G401.6 (cell line): Measurements from ENCODE around the gene KCNS3.

Source experiments
- FAIRE-seq: peaks from 2 replicates; lab custom pipeline; 2012; peaks lifted over from hg19 to GRCh38; lab: Jason Lieb, UNC

KCNS3 gene

DNA sequence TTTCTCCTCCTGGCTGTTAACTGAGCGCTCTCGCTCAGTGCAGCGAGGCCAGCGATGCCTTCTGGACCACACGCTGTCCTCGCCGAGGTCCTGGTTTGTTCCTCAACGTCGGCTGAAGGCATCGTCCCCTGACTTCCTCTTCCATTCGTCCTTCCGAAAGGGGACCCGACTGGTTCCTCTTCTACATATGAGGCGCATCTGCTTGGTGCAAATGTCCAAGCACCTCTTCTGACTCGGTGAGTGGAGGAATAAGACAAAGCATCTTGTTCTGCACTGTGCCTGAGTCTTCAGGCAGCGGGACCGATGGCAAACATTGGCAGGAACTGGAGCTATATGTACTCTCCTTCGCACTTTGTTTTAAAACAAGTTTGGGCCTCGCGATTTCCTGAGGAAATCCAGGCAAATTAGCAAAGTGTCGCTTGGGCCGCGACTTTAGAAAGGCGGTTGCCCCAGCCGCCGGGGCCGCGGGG is 621 bp upstream of the KCNS3 start:
- FAIRE-seq = no peak

DNA sequence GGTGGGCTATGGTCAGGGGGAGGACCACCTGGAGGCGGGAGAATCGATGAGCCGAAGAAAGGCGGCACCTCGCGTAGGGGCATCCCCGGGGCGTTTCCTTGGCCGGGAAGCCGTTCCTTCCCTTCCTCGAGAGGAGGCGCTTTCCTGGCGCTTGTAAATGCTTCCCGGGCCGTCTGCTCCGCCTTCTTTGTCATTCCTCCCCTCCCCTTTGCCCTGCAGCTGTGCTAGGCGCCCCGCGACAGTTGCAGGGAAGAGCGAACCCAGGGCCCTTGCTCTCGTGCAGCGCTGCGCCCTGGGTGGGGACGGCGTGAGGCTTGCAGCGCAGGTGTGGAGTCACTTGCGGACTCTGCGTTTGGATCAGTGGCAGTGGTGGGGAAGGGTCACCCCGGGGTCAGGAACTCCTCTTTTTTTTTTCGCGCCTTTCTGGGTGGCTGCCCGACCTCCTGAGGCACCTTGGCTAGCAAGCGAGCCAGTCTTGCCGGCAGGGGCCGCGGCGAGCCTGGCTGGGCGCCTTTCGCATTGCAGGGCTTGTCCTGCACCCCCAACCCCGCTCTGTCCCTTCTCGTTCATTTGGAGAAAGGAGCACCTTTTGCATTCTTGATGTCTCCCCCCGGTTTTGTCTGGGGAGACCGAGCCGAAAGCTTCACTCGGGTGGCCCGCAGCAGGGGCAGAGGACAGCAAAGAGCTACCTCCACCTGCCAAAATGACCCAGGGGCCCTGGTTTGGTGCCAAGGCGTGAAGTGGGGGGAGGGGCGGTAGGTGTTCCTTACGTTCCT is 858 bp downstream of the KCNS3 start:
- FAIRE-seq = no peak

DNA sequence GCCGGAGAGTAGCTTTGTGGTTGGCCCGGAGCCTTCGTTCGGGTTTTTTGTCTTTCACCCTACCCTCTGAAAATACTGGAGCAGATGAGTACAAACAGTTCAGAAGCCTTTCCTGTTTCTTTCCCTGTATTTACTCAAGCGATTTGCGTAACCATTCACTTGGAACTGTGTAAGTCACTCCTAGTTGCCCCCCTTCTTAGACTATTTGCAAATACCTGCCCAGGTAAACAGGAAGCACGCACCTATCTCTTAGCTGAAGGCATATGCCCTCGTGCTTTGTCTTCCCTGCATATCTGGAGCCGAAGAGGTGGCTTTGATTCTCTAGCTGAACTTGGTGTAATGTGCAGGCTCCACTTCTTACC is 1.4 kb downstream of the KCNS3 start:
- FAIRE-seq = no peak

DNA sequence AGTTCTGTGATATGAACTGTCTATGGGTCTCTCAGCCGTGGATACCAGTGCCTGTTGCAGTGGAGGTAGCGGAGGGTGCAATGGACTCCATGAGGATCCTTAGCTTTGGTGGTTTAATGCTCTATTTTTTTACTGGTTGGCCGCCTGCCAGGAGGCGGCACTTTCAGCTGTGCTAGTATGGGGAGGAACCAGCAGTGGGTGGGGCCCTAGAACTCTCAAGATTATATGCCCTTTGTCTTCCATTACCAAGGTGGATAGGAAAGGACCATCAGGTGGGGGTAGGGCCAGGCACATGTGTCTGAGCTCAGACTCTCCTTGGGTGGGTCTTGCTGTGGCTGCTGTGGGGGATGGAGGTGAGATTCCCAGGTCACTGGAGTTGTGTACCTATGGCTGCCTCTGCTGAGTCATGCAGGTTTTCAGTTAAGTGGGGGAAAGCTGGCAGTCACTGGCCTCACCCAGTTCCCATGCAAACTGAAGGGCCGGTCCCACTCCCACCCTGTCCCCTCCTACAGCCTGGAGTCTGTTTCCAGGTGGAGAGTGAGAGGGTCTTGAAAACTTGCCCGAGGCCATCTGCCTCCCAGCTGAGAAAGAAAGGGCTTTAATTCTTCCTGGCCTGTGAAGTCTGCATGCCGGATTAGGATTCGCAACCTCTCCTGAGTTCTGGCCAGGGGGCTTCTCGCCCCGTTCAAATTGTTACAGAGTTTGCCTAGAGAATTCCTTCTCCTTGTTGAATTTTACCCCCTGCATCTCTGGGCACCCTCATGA is 14.5 kb downstream of the KCNS3 start:
- no peak for FAIRE-seq

DNA sequence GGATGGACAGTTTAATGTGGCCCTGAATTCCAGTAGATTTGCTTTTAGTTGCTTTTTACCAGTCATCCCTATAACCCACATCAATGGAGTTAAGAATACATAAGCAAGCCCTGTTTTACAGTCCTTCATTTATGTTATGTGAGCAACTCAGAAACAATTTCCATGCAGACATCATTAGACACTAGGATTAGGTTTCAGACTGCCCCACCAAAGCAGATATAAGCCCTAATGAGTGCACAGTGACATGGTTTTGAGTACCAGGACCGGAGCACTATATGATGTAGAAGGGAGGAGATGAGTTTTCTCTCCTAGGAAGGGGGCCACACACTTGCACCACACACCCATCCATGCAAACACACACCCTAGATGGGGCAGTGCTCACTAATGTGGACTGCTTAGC is 15.5 kb downstream of the KCNS3 start:
- FAIRE-seq = no peak

DNA sequence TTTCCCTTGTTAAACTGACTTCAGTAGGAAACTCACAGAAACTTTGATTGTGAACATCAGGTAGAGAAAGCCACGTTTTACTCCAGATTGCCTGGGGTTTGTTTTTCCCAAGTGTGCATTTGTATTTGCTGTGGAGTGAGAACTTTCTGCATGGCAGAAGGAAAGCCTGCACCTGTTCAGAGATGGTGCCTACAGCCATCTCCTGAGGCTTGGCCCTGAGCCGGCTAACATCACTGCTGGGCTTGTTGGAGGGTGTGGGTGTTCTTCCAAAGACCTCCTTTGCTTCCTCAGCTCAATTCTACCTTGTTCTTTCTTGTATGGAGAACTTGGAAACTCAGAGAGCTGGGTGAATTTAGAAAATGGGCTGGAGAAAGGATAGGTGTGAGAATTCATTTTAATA is 16.1 kb downstream of the KCNS3 start:
- FAIRE-seq = no peak

DNA sequence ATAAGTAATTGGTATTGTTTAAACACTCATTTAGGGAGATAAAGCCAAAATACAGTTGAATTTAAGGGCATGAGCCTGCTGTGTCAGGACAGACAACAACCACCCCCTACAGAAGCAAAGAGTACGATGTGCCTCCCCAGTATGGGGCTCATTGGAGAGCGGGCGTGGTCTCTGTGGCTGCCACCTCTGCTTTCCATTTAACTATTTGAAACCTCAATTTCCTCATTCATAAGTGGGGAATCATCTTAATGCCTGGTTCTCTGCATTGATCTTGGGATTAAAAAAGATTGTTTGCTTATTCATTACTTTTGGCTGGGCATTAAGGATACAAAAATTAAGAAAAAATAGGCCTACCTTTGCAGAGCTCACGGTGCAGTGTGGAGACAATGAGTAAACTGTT is 21.4 kb downstream of the KCNS3 start:
- no peak for FAIRE-seq

DNA sequence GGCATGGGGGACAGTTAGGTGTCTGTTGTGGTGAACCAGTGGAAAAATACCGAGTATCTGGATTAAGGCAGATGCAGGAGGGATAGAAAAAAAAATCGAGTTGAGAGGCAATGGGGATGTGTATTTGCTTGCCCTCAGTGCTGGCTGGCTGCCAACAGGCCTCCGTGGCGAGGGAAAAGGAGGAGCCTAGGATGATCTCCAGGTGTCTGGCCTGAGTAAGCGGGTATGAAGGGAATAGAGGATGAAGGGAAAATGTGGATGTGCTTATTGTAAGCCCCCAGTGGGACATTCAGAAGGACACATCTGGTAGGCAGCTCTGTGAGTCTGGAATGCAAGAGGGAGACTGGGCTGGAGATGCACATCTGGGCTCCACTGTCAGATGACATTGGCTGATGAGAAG is 22.8 kb downstream of the KCNS3 start:
- FAIRE-seq = no peak

DNA sequence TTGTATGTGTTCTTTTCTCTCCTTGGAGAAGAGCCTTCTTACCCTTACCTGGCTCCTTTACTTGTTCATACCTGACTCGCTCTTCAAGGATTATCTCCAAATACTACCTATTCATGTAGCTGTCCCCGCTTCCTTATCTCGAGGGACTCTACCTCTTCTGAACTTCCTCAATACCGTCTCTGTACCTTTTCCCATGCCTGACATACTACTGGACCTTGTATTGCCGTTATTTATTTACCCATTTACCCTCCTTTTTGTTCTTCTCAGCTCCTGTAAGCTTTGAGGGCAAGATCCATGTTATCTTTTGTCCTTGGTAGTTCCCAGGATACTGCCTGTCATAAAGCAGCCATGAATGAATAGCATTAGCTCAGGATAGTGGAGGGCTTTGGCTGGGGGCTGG is 32.5 kb downstream of the KCNS3 start:
- no peak for FAIRE-seq

DNA sequence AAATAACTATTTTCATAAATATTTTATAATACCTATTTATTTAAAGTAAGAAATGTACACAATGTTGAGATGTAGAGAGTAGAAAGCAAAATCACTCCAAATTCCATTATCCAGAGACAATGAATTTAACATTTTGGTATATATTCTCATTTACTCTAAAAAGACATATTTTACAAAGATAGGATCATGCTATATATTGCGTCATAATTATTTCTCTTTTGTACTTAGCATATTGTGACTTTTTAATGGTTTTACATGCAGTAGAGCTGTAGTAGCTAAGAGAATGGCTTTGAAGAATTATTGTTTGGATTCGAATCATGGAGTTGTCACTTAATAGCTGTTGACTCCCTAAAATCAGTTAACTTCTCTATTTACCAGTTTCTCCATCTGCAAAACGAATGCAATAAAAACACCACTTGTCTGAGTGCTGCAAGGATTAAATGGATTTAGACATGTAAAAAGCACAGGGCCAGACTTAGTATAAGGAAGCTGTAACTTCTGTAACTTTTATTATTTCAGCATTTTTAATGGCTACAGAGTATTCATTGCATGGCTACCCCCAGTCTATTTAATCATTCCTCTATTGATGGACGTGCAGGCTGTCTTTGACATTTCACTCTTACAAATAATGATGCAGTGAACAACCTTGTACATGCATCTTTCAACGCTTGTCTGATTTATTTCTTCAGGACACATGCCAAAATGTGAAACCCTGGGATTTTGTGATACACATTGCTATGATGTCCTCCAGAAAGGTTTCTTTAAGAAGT is 33.2 kb downstream of the KCNS3 start:
- no peak for FAIRE-seq

DNA sequence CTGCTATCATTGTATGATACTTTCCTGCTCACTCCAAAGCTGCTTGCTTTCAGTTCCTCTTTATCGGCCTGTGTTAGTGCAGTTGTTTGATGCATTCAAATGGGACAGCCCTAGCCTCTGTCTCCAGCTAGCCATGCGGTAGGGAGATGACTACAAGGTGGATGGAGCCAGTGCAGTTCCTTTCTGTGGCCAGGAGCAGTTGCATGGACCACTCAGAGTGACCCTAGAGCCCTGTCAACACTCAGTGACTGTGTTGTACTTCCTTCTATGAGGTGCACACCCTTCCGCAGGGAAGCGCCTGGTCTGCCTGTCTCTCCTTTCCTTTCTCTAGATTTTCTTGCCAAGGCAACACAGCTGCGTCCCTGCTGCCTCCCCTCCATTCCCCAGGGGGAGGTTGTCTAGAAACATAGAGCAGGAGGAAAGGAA is 33.8 kb downstream of the KCNS3 start:
- no peak for FAIRE-seq

DNA sequence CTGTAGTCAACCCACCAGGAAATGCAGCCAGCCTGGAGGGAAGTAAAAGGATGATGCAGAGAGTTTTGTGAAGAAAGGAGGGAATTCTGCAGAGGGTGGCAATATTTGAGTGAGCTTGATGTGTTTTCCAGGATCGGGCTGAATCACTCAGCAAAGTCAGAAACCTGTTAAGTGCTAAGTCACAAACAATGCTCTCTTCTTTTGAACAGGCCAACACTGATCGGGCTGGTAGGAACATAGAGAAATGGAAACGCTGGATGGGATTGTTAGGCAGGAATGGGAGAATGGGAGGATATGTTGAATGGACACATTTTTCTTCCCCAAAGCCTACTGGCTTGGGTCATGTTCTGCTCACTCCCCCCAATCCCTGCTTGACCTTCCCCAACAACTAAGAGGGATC is 36.6 kb downstream of the KCNS3 start:
- FAIRE-seq = no peak

DNA sequence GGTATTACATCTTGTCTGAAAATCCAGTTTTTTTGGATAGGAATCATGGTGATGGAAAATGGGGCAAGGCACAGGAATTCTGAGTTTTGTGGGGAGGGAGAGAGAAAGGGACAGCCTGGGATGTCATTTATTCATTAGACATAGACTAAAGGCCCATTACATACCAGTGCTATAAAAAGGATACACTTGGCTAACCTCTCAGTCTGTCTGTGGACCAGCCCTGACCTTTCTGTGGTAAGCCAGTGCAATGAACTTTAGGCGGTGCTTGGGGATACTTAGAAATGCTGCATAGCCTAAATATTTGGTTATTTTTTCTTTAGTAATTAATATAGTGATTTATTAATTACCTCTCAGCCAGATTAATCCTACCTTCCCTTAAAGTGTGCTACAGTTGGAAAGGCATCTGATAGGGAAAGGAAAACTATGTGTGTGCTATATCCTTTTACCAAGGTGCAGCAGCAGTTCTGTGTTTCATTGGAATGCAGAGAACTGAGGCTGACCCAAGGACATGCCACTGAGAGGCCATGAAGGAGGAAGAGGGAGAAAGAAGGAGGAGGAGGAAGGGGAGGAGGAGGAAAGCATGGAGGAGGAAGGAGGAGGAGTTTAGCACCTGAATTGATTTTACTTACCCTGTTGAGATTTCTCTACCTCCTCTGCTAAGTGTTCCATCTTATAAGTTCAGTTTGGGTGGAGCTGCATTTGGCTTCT is 37.5 kb downstream of the KCNS3 start:
- FAIRE-seq = no peak

DNA sequence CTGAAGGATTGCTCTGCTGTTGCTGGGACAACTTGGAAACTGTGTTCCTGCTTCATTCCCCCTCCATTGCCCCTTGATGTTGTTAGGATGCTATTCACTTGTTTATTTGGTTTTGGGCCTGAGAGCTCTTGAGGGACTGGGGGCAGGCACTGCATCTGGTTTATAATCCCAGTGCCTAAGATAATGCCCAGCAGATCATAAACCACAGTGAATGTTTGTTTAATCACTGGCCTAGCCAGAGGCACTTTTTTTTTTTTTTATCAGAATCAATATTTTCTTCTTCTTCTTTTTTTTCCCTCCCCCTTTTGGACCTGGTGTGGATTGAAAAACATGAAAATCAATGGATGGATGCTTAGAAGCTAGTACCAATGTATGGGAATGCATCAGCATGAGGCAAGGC is 38.1 kb downstream of the KCNS3 start:
- no peak for FAIRE-seq

DNA sequence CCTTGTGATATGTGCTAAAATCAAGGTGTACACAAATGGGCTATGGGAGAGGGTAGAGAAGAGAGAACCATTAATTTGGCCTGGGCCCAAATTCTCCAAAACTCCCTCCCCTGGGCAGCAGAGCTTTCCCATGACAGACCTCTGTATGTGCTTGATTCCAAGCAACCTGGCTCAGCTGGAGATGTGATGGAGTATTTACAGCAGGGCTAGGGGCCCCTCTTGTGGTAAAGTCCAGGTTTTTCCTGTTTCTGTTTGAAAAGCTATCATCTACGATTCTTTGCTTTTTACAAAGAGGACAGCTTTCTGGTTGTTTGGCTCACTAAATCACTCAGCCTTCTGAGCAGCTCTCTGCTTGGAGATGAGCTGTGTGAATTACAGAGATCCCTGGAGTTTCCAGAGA is 40.3 kb downstream of the KCNS3 start:
- FAIRE-seq = no peak

DNA sequence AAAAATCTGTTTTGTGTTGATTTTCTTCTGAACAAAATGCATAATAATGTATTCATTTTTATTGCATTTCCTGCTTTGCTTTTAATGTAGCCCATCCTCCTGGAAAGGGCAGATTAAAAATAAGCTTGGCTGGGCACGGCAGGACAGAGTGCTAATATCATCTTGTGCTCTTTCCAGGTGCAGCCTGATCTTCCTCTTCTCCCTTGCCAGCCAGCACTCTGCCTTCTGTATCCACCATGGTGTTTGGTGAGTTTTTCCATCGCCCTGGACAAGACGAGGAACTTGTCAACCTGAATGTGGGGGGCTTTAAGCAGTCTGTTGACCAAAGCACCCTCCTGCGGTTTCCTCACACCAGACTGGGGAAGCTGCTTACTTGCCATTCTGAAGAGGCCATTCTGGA is 52.3 kb downstream of the KCNS3 start:
- no peak for FAIRE-seq

DNA sequence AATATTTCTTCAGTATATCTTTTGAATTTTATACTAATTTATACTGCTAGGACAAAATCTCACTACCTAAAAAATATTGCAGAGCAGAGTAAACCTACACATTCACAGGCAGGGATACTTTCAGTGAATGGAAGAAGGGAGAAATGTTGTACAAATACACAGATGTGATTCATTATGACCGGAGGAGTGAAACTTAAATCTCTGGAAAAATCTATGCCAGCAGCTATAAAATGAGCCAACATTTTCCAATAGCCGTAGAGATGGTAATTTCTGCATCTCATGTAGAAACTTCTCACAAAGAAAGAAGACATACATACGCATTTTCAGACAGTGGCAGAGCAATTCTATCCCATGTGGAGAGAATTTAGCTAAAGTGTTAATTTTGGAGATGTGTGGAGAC is 54.8 kb downstream of the KCNS3 start:
- no peak for FAIRE-seq

DNA sequence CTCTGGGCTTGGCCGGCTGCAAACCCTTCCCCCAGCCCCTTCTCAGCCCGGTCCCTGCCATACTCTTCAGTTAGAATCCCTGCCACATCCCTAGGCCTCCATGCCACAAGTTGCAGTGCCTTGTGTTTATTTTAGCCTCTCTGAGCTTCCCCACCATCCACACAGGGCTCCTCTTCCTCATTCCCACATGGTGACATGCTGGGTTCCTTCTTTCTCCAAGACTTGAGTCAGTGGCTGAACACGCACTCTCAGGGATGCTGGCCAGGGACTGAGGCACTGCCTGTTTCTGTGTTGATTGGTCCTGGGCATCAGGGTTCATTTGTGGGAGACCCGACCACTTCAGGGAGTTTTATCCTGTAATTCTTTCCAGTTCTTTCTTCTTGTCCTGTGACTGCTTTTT is 56.3 kb downstream of the KCNS3 start:
- FAIRE-seq = no peak

DNA sequence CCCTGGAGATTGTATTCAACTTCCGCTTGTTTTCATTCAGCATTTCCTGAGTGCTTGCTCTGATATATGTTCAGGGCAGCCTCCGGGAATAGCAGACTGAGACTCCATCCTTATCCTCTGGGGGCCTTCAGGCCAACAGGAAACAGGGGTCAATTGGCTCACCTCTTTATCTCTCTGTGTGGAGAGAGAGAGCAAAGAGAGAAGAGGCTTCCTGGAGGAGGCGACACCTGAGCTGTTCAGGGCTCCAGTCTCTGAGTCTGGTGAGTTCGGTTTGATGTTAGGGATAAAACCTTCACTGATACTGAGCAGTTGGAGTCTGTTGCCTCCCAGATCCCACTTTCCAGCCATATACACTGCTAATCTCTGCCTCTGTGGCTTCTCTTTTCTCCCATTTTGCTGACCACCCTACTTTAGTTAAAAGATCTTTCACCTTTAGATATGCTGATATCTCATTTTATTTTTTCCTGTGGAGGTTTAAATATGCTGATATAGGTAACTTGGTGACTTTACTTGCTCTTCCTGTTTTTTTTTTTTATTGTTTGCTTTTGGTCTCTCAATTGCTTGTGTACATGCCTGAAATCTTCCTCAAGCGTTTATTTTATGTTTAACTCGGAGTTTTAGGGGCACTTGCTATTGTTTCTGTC is 56.9 kb downstream of the KCNS3 start:
- no peak for FAIRE-seq

DNA sequence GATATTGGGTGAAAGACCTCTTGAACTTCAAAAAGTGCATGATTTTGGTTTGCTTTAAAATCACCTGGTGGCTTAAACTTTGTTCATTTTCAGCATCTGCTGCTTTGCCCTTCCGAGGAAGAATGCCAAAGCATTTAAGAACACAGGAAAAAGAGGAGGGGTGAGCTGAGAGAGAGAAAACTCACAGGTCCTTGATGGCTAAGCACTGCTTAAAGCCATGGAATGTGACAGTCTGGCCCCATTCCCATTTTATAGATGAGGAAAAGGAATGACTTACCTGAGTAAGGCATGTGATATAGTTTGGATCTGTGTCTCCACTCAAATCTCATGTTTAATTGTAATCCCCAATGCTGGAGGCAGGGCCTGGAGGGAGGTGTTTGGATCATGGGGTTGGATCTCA is 58.1 kb downstream of the KCNS3 start:
- no peak for FAIRE-seq

DNA sequence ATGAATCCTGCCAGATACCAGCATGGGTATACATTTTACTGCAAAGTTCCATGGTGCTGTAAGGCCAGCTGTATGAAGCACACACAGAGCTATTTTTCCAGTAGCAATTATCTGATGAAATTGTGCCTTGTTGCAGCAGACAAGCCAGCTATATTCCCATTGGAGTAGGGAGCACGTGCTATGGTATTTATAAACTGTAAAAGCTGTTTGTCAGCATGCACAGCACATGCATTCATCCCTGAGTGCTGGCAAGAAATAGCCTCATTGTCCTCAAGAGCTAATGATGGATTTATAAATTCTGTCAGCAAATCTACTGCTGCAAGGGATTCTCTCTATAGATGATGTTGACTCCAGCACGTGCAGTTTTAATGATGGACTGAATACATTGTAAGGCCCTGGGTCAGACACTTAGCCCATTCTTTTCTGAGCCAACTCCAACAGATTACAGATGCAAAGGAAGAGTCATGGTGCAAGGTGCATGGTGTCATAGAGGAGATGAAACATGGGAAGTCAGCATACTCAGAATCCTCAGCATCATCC is 61.7 kb downstream of the KCNS3 start:
- FAIRE-seq = no peak

DNA sequence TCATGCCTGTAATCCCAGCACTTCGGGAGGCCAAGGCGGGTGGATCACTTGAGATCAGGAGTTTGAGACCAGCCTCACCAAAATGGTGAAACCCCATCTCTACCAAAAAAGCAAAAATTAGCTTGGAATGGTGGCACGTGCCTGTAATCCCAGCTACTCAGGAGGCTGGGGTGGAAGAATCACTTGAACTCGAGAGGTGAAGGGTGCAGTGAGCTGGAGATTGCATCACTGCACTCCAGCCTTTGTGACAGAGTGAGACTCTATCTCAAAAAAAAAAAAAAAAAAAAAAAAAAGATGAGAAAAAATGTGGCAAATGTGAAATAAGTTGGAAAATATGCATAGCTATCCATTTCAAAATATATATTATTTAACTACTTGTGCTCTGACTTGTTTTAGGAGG is 65.0 kb downstream of the KCNS3 start:
- FAIRE-seq = no peak
